Measurements from ENCODE around the gene TGIF2LX.
"Not testable (repeated sequence)": the region's sequence is repeated elsewhere in the genome, so short reads cannot be mapped to it uniquely, and the experiment has no call there.

TGIF2LX gene

DNA sequence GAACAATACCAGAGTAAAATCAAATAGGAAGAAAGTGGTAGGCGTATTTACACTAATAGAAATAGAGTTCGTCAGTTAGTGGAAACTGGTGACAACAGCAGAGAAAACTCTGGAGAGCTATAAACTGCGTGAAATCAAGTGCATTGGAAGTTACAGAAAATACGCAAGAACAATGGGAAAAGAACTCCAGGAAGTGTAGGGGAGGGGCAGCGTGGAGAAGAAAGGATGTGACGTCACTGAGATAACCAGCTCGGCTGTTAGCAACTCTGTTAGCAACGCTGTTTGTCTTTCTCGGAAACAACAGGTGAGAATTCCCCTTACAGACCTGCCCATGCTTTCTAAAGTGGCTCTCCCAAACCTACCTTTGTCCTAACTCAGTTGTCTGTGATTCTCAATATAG is at the start of gene TGIF2LX:
TSS of gene TGIF2LX (plus strand) at position 244 of the 400 bp plus-strand sequence. CDS start 178 bp downstream, outside the sequence.
- not testable (repeated sequence) for DNase-seq

DNA sequence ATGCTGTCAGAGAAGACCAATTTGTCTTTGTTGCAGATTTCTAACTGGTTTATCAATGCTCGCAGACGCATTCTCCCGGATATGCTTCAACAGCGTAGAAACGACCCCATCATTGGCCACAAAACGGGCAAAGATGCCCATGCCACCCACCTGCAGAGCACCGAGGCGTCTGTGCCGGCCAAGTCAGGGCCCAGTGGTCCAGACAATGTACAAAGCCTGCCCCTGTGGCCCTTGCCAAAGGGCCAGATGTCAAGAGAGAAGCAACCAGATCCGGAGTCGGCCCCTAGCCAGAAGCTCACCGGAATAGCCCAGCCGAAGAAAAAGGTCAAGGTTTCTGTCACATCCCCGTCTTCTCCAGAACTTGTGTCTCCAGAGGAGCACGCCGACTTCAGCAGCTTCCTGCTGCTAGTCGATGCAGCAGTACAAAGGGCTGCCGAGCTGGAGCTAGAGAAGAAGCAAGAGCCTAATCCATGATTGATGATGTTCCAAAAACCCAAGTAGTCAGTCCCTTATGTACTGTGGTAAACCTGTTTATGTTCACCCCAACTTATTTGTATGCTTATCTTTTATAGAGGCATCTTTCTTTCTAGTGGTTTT is 728 bp downstream of the TGIF2LX start:
- not testable (repeated sequence) for DNase-seq

DNA sequence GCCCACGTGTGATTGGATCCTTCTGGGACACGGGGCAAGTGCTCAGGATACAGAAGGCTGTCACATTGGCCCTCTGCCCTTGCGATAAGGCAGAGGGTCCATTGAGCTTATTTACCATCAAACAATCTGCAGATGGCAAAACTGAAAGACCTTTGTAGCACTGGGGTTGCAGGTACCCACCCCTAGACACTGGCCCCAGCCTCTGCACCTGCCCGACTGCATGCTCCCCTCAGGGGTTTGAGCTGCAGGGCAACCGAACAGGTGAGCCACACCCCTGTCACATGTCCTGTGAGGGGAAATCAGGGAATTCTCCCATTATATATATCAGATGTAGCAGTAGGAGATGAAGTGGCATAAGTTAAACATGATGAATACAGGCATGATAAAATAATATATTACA is 21.4 kb downstream of the TGIF2LX start:
- DNase-seq, result not testable (repeated sequence)

DNA sequence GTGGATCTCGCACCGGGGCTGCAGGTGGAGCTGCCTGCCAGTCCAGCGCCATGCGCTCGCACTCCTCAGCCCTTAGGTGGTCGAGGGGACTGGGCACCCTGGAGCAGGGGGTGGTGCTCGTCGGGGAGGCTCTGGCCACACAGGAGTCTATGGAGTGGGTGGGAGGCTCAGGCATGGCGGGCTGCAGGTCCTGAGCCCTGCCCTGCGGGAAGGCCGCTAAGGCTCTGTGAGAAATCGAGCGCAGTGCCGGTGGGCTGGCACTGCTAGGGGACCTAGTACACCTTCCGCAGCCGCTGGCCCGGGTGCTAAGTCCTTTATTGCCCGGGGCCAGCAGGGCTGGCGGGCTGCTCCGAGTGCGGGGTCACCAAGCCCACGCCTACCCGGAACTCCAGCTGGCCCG is 43.9 kb downstream of the TGIF2LX start:
- not testable (repeated sequence) for DNase-seq

Measured in NCI-H526 (cell line).